ENCODE measurements around the gene RNF220. TPM values are rescaled to one million over a fixed set of nuclear protein-coding genes. Genes with fewer than 3 reads are reported as not detected.

Gene RNF220
- total and polyA plus RNA-seq, 2 of the 4 experiments (the other 2 are of a cell fraction): 71.8 to 77.1 TPM

- no peak overlapping the region for H4K5ac ChIP-seq (ENCODE audit: low read depth, low read length)
- no peak overlapping the region for H3K4me3 ChIP-seq (ENCODE audit: insufficient read depth, low read depth, low read length)
- intact Hi-C loops (cut with micrococcal nuclease) (no loop called here), dilution Hi-C loops (cut with HindIII; ENCODE audit: low sequenced_read_pairs, unreplicated experiment) (no loop called here), in situ Hi-C loops (cut with MboI; ENCODE audit: low sequenced_read_pairs) (no loop called here)
- peaks cover 5% of the 10 kb centered on the region; the same call in 1 of the 2 replicates for H4K20me1 ChIP-seq (ENCODE audit: insufficient read depth, low read length)
- CTCF ChIA-PET: interaction anchor here (1.1 kb wide), 1 partner anchor 19 kb away, joined by 3 read pairs; no protein-coding TSS in a partner anchor
- H4K91ac ChIP-seq (ENCODE audit: insufficient read depth, low read depth, low read length): no peak overlapping the region
- peaks cover 15% of the 10 kb centered on the region for H3K4me1 ChIP-seq (ENCODE audit: control insufficient read depth, insufficient read depth, low read length)
- no peak overlapping the region for H3K9ac ChIP-seq (ENCODE audit: low read depth, low read length)
- POLR2A ChIA-PET (ENCODE audit: unreplicated experiment): interaction anchor here (0.5 kb wide), 1 partner anchor 148 kb away, joined by 10 read pairs; no protein-coding TSS in a partner anchor
- no peak overlapping the region for H2BK15ac ChIP-seq (ENCODE audit: low read depth, low read length)
- no peak overlapping the region for H3K4me2 ChIP-seq (ENCODE audit: low read depth, low read length)
- no TSS peak for BruUV-seq (replicated peaks)
- H4K8ac ChIP-seq (ENCODE audit: low read depth in 2 of 2, low read length in 2 of 2): no peak overlapping the region
- H3K27me3 ChIP-seq (ENCODE audit: control insufficient read depth, insufficient read depth, low read length): no peaks in the 10 kb centered on the region
- H3K9me1 ChIP-seq (ENCODE audit: insufficient read depth, low read length): peaks cover 29% of the 10 kb centered on the region
- no peak overlapping the region for H3K27ac ChIP-seq (ENCODE audit: insufficient read depth, low read length)
- ATAC-seq (ENCODE audit: low read depth) (no peak), DNase-seq (no peak)
- H3K79me1 ChIP-seq (ENCODE audit: low read depth in 1 of 2, low read length in 2 of 2): peaks cover 28 to 61% of the 10 kb centered on the region in 2 experiments
- H2BK120ac ChIP-seq (ENCODE audit: low read depth, low read length): no peak overlapping the region
- H3K36me3 ChIP-seq (ENCODE audit: control insufficient read depth, insufficient read depth, low read length): peaks cover 56% of the 10 kb centered on the region
- no peak overlapping the region for H3K14ac ChIP-seq (replicated peaks; ENCODE audit: low read depth, low read length)
- TF ChIP-seq NFE2L2 (IDR thresholded peaks at IDR 0.05; ENCODE audit: low read depth, low read length) (no peak), CHD1 (IDR thresholded peaks at IDR 0.05; ENCODE audit: low read depth, low read length) (no peak), RAD21 (IDR thresholded peaks at IDR 0.05; ENCODE audit: low read length) (no peak), MXI1 (IDR thresholded peaks at IDR 0.05; ENCODE audit: borderline replicate concordance, low read depth, low read length) (no peak), SMC3 (IDR thresholded peaks at IDR 0.05; ENCODE audit: low read depth, low read length) (no peak), ELK1 (IDR thresholded peaks at IDR 0.05; ENCODE audit: borderline replicate concordance, low read depth, low read length) (no peak), CTCF (conservative IDR thresholded peaks at IDR 0.05; ENCODE audit: low read depth, low read length) (no peak), POLR2A (IDR thresholded peaks at IDR 0.05; ENCODE audit: low read depth, low read length) (no peak), USF2 (IDR thresholded peaks at IDR 0.05; ENCODE audit: low read depth, low read length) (no peak), RCOR1 (IDR thresholded peaks at IDR 0.05; ENCODE audit: insufficient replicate concordance, low read length) (no peak), RFX5 (IDR thresholded peaks at IDR 0.05; ENCODE audit: low read depth, low read length) (no peak), MAZ (IDR thresholded peaks at IDR 0.05; ENCODE audit: borderline replicate concordance, low read depth, low read length) (no peak), MAFK (IDR thresholded peaks at IDR 0.05; ENCODE audit: low read depth, low read length) (no peak), CEBPB (IDR thresholded peaks at IDR 0.05; ENCODE audit: low read depth, low read length) (no peak), BHLHE40 (IDR thresholded peaks at IDR 0.05; ENCODE audit: low read depth, low read length) (no peak)
- no peak overlapping the region for H2BK20ac ChIP-seq (ENCODE audit: low read depth, low read length)
- H2BK5ac ChIP-seq (ENCODE audit: low read depth, low read length, poor library complexity, severe bottlenecking): no peak overlapping the region
- no peak overlapping the region for H2AFZ ChIP-seq (replicated peaks; ENCODE audit: low read length, poor library complexity)
- WGBS, 2 experiments (ENCODE audit: extremely low coverage in 2 of 2, insufficient read length in 1 of 2): no CpG with 5 or more reads among the region's 3 CpGs
- H2AK5ac ChIP-seq (ENCODE audit: low read depth, low read length): no peak overlapping the region
- no peak overlapping the region for H3K23ac ChIP-seq (ENCODE audit: low read depth, low read length)
- no peaks in the 10 kb centered on the region for H3K9me3 ChIP-seq (ENCODE audit: control insufficient read depth, insufficient read depth, low read length)
- no peak overlapping the region for H3K18ac ChIP-seq (ENCODE audit: low read depth, low read length)
- H2AK9ac ChIP-seq (replicated peaks; ENCODE audit: low read depth, low read length, poor library complexity): no peak overlapping the region
- no peak overlapping the region for H3K56ac ChIP-seq (ENCODE audit: extremely low read depth, insufficient read depth, low read length)
- H3K4ac ChIP-seq (ENCODE audit: low read depth, low read length): no peak overlapping the region
Observed at GRCh38 chr1:44634606-44635189, 229.6 kb downstream of the RNF220 start.
